ENCODE data around the gene DLG1.

- TF ChIP-seq POLR2A (IDR thresholded peaks at IDR 0.05; ENCODE audit: borderline replicate concordance, extremely low read depth, insufficient read depth, insufficient read length) (no peak), EZH2phosphoT487 (IDR thresholded peaks at IDR 0.05; ENCODE audit: borderline replicate concordance) (no peak), EZH2 (IDR thresholded peaks at IDR 0.05) (no peak), CTCF (IDR thresholded peaks at IDR 0.05 in 2 of 3, conservative IDR thresholded peaks at IDR 0.05 in 1 of 3; ENCODE audit: borderline replicate concordance in 1 of 3, insufficient read depth in 1 of 3, low read depth in 2 of 3, low read length in 2 of 3) (no peak), POLR2AphosphoS5 (IDR thresholded peaks at IDR 0.05; ENCODE audit: low read depth, low read length) (no peak), REST (IDR thresholded peaks at IDR 0.05; ENCODE audit: low read depth) (no peak), ELF1 (IDR thresholded peaks at IDR 0.05; ENCODE audit: borderline replicate concordance, low read depth) (no peak), SP1 (IDR thresholded peaks at IDR 0.05; ENCODE audit: low read depth) (no peak), JUND (IDR thresholded peaks at IDR 0.05) (no peak), SIN3A (IDR thresholded peaks at IDR 0.05; ENCODE audit: low read depth) (no peak), MAX (IDR thresholded peaks at IDR 0.05) (no peak), ATF3 (IDR thresholded peaks at IDR 0.05) (no peak), TCF7L2 (IDR thresholded peaks at IDR 0.05; ENCODE audit: borderline replicate concordance, extremely low read depth, insufficient read depth, insufficient read length) (no peak)
Observed at GRCh38 chr3:197302033-197302432, 3.6 kb upstream of the DLG1 start.

All from HCT116 (cell line).